HG02981 (cell line): ENCODE measurements around the gene HAPLN3.

Experiments
- ATAC-seq: cut with Tn5 transposase; IDR thresholded peaks from one replicate; pipeline ENCODE4 v1.9.1; 2021; ENCODE audit warnings: mild to moderate bottlenecking, moderate library complexity; ENCODE audit not compliant: unreplicated experiment

The HAPLN3 gene

DNA sequence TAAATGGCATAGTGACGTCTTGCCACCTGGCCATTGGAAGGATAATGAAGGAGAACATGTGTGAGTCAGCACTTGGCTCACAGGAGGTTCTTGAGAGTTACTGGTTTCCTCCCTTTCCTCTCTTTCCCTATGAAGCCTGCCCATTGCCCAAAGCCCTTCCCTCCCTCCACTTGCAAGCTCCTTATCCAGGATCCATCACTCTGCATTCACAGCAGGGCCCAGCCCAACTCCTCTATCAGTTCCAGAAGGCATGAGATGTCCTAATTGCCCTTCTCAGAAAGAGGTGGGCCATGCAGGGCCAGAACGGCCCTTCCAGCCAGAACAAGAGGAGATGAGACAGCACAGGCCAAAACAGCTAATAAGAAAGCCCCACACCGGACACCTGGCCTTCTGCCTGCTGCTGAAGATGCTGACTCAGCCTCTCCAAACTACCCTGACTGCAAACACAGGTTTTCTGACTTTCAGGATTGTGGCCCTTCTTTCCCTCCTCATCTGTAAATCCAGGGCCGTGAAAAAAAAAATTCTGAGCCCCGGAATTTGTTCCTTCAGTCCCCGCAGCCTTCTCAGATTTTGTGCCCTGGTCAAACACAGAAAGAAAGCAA is 29.7 kb downstream of the HAPLN3 start:
- no peak for ATAC-seq

DNA sequence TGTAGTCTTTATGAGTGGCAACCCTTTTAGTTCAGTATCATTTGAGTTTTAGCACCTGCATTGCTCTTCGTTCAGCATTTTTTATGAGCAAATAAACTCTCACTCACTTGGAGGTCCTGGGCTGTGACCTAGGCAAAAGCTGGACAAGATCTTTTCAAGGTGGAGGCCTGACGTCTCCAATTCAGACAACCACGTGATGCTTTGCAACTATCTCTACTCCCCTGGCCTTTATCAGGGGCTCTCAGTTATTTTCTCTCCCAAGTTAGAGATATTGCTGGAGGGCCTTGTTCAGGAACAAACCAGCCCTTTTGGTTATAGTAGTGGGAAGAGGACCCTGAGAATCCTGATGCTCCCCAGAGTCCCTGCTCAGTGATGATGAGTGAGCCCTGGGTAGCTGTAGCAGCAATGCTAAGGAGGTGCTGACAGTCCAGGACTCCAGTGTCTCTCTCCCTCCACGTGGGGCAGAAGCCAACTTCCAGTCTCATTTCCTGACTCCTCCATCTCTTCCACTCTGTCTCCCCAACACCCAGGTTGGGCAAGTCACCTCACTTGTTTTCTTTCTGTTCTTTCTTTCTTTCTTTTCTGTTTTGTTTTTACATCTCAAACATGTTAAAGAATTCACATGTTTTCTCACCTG is 30.4 kb downstream of the HAPLN3 start:
- ATAC-seq = no peak

DNA sequence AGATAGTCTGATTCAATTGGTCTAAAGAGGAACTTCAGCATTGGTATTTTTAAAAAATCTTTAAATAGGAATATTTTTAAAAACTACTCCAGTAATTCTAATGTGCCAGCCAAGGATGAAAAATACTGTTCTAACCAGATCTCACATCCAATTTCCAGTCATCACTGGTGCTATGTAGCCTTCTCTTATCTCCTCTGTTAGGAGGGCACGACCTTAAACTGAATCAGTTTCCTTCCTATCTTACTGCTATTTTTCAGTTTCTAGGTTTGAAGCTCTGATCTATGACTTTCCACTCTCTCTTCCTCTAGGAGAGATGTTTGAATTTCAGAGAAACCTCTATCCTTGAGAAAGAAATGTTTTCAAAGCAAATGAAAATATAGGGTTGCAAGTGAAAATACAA is 31.9 kb downstream of the HAPLN3 start:
- ATAC-seq = no peak

DNA sequence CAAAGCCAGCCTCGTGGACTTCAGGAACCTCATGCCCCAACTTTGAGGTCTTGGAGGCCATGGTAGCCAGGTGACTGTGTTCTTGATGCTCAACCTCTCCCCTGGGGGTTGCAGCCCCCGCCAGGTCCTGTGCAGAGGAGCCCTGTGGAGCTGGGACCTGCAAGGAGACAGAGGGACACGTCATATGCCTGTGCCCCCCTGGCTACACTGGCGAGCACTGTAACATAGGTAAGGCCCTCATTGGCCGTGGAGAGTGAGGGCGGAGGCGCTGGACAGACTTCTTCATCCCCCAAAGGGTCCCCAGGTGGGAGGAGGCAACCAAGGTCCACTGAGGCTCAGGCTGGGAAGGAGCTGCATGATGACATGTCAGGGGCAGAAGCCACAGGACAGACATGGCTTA is 35.1 kb downstream of the HAPLN3 start:
- no peak for ATAC-seq

DNA sequence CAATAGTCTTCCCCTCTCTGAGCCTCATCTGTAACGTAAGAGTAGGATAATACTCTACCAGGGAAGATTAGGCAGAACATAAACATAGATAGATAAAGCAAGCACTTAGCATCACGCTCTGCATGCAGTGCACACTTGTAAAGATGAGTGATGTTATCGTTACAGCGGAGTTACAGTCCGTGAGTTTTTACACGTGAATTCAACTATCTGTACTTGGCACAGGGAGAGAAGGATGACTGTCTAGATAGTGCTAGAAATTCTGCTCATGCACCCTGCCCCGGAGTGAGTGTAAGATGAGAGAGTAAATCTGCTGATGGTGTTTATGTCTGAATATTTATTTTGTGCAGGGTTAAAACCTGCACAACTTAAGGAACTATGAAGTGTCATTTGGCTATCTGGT is 35.8 kb downstream of the HAPLN3 start:
- ATAC-seq = no peak

DNA sequence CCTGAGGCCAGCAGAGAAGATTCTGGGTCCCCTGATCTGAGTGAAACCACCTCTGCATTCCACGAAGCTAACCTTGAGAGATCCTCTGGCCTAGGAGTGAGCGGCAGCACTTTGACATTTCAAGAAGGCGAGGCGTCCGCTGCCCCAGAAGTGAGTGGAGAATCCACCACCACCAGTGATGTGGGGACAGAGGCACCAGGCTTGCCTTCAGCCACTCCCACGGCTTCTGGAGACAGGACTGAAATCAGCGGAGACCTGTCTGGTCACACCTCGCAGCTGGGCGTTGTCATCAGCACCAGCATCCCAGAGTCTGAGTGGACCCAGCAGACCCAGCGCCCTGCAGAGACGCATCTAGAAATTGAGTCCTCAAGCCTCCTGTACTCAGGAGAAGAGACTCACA is 36.4 kb downstream of the HAPLN3 start:
- ATAC-seq = no peak

DNA sequence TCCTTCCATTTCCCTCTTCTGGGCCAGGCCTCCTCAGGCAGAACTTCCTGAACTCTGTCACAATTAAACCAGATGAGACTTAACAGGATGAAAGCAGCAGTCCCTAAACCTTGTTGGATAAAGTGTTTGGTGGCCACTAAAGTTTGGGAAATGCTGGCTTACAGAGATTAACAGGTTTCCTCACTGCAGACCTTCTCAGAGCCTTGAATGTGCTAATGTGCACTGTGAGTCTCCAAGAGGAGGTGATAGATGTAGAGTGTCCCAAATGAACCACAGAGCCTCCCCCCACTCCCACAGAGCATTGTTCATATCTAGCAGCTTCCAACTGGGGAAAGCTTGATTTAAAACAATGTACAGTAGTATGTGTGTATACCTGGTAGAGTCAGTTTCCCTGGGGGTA is 42.9 kb downstream of the HAPLN3 start:
- ATAC-seq = no peak

DNA sequence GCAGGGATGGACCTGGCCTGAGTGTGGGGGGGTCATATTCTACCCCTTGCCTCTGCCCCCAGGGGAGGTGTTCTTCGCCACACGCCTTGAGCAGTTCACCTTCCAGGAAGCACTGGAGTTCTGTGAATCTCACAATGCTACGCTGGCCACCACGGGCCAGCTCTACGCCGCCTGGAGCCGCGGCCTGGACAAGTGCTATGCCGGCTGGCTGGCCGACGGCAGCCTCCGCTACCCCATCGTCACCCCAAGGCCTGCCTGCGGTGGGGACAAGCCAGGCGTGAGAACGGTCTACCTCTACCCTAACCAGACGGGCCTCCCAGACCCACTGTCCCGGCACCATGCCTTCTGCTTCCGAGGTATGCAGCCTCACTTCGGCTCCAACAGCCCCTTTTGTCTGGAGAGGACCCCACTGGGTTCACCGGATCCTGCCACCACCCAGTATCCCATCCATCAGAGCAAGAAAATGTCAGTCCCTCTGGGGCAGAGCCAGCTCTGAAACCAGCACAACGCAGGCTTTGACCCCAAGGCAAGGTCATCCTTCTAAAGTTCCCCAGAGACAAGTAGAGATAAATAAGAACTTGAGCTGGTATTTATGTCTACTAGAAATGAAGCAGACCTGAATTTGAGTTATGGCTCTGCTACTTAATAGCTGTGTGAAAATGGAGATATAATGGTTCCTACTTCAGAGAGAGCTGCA is 45.8 kb downstream of the HAPLN3 start:
- ATAC-seq = no peak

DNA sequence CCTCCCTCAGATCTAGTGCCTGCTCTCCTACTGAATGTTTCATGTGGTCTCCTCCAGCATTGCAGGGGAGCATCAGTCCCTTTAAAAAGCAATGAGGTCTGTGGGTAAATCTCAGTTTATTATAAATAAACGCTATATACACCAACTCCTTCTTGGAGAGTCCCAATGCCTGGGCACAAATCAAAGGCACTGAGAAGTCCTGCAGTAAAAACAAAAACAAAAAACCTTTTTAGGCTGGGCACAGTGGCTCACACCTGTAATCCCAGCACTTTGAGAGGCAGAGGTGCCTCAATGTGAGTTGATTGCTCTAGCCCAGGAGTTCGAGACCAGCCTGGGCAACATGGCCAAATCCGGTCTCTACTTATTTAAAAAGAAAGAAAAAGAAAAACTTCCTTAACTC is 47.1 kb downstream of the HAPLN3 start:
- no peak for ATAC-seq

DNA sequence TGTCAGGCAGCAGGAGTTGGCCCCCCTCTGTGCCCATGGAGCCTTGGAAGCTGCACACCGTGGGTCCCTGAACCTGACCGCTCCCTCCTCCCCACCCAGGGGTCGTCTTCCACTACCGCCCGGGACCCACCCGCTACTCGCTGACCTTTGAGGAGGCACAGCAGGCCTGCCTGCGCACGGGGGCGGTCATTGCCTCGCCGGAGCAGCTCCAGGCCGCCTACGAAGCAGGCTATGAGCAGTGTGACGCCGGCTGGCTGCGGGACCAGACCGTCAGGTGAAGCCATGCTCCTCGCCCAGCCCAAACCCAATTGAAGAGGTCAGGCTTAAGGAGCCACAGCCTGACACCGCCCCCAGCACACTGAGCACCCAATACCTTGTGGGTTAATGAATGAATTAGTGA is 48.2 kb downstream of the HAPLN3 start:
- no peak for ATAC-seq

DNA sequence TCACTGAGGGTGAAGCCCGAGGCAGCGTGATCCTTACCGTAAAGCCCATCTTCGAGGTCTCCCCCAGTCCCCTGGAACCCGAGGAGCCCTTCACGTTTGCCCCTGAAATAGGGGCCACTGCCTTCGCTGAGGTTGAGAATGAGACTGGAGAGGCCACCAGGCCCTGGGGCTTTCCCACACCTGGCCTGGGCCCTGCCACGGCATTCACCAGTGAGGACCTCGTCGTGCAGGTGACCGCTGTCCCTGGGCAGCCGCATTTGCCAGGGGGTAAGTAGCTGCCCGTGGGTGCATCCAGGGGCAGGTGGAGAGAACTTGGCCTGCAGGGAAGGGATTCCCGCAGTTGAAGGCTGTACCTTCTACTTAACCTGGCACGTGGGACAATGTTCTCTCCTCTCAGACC is 49.7 kb downstream of the HAPLN3 start:
- ATAC-seq = no peak

DNA sequence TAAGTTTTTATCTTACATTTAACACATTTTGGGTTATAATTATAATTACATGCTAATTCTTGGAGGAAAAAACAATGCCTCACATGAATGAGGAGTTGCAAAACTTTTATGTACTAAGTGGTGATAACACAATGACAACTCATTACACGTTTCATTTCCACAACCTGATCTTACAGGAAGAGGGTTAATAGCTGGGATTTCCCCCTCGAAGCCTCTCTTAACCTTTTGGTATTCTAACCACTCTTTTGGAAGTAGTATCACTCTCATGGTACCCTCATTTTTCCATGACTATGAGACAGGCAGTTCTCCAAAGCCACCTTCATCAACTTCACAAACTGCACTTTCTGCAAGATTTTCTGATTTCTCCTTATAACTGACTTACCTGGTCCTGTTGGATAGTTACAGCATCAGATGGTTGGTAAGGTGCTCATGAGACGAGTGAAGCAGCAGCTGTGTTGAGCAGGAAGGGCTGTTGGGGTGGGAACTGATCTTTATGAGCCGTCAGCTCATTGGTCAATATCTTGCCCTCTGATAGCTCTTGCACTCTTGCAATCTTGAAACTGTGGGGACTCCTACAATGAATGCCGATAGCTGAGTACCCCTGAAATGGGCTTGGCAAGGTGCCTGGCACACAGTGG is 50.5 kb downstream of the HAPLN3 start:
- no peak for ATAC-seq

DNA sequence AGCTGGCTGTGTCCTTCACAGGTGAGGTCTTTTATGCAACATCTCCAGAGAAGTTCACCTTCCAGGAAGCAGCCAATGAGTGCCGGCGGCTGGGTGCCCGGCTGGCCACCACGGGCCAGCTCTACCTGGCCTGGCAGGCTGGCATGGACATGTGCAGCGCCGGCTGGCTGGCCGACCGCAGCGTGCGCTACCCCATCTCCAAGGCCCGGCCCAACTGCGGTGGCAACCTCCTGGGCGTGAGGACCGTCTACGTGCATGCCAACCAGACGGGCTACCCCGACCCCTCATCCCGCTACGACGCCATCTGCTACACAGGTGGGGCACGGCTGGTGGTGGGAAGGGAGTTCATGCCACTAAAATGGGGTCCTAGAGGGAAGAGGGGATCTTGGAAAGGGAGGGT is 52.0 kb downstream of the HAPLN3 start:
- no peak for ATAC-seq

DNA sequence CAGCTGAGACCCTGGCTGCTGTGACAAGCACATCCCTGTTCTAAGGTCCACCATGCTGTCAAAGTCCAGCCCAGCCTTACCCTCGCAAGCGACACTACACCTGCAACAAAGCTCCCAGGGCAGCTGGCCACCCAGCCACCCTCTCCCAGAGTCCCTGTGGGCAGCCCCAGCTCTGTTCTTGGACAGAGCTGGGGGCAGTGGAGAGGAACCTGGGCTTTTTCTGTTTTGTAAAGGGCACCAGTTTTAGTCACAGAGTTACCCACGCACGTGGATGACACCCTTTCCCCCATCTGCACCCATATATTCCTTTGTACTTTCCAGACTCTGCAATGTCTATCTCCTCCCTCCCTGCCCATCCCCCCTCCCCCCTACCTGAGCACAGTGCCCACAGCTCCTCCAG is 53.2 kb downstream of the HAPLN3 start:
- ATAC-seq = no peak

DNA sequence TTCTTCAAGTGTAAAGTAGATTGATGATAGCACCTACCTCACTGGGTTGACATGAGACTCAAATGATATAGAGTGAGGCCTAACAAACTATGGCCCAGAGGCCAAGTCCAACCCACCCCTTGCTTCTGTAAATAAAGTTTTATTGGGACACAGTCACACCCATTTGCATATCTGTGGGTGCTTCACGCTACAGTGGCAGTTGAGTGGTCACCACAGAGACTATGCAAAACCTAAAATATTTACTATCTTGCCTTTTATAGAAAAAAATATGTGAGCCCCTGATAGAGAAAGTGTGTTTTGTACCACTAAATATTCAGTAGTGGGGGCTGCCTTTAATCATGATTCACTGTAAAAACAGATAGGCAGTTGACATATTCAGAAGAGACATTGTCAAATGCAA is 54.1 kb downstream of the HAPLN3 start:
- ATAC-seq = no peak

DNA sequence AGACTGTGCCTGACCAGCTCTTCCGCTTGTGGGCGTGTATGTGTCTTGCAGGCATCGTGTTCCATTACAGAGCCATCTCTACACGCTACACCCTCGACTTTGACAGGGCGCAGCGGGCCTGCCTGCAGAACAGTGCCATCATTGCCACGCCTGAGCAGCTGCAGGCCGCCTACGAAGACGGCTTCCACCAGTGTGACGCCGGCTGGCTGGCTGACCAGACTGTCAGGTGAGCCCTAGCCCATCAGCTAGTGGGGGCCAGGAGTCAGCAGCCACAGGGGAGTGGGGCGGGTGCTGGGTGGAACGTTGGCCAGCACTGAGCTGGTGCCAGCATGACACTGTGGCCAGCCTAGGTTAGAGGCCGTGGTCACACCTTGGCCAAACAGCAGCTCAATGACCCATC is 55.4 kb downstream of the HAPLN3 start:
- no peak for ATAC-seq

DNA sequence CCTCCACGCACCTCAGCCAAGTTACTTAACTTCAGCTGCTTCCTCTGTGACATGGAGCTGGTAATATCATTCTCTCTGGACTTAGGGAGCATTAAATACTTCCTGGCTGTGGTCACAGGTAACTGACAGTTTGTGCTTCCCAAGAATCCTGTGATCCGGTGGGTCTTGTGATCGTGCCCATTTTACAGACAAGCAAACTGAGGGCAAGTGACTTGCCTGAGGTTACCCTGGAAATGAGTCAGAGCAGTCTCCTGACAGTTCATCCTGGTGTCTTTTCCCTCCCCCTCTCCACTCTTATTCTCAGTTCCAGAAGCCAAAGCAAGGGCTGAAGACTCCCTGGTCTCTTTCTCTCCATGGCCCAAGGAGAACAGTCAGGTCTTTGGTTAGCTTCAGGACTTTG is 56.2 kb downstream of the HAPLN3 start:
- ATAC-seq = no peak

DNA sequence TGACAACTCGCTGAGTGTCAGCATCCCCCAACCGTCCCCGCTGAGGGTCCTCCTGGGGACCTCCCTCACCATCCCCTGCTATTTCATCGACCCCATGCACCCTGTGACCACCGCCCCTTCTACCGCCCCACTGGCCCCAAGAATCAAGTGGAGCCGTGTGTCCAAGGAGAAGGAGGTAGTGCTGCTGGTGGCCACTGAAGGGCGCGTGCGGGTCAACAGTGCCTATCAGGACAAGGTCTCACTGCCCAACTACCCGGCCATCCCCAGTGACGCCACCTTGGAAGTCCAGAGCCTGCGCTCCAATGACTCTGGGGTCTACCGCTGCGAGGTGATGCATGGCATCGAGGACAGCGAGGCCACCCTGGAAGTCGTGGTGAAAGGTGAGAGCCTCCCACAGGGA is 56.7 kb downstream of the HAPLN3 start:
- no peak for ATAC-seq

DNA sequence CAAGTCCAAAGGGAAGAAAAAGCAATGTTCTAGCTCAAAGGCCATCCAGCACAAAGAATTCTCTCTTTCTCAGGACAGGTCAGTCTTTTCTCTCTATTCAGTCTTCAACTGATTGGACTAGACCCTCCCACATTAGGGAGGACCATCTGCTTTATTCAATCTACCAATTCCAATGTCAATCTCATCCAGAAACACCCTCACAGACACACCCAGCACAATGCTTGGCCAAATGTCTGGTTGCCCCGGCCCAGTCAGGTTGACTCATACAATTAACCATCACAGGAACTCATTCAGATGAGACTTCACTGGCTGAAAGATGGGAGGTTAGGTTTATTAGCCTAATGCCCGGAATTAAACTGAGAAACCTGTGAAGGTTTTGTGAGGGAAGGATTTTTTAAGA is 59.7 kb downstream of the HAPLN3 start:
- ATAC-seq = no peak

DNA sequence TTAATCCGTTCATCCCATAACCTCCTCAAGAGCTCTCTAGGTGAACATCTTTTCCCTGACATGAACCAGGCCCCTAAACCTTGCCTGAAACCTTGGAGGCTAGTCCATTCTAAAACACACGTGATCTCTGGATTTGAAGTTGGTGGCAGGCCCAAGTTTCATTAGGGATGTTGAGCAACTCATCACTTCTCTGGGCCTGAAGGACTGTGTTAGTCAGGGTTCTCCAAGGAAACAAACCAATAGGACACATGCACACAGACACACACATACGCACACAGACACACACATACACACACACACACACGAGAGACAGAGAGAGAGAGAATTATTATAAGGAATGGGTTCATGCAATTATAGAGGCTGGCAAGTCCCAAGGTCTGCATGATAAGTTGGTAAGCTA is 60.2 kb downstream of the HAPLN3 start:
- no peak for ATAC-seq

DNA sequence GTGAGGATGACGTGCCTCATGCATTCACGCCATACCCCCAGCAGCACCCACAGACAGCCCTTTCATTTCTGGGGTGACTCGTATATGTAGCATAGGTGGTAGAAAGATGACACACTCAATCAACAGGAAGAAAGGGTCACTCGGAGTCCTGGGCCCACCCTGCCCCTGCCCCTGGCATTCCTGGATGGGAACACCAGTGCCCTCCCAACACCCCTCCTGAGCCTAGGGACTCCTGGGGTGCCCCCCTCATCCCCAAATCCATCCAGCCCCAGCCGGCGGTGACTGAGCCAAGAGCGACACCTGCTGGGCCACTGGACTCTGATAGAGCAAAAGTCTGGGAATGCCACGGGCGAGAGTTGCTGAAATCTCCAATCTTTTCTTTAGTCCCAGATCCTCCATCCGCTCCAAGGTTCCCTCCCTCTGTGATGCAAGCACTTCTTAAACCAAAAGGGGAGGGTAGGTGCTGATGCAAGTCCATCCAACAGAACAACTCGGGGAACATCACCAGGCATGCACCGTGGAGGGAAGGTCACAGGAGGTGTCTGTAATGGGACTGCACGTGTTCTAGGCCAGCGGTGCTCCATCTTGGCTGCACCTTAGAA is 61.0 kb downstream of the HAPLN3 start:
- ATAC-seq = no peak

DNA sequence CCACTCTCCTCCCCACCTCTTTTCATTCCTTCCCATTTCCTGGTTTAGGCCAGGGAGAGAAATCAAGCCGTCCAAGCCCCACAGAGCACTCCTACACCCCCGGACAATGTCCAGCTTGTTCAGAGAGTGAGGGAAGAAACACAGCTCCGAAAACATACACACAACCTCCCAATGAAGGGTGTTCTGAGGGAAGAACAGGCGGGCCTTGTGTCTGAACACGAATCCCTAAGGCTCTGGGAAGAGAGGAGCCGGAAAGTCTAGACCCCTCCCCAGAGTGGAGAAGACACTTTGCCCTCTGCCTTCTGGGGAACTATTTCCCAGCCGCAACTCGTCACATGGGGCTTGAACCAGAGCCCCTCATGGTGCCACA is 61.6 kb downstream of the HAPLN3 start:
- ATAC-seq = no peak
